CD4-positive, CD25-positive, alpha-beta regulatory T cell (primary cell): ENCODE data around the gene WNT16. TPM values are rescaled to one million over a fixed set of nuclear protein-coding genes. Genes with fewer than 3 reads are reported as not detected.
A peak's percentile ranks its signal among the peaks of the same experiment; 100 is the strongest.

Source experiments
- ATAC-seq, 2 donors: fragments of 150-1000 bp; cut with Tn5 transposase; one replicate each; pipeline ENCODE4 v1.10.0; 2021; ENCODE audit warnings: low read depth in 2 of 2, moderate number of reproducible peaks in 2 of 2, moderate library complexity in 1 of 2
- DNase-seq, 3 donors: peaks; one replicate each; pipeline versions ENCODE4 v3.0.0 to v3.0.0-alpha.2; 2012 to 2022; ENCODE audit warnings: mixed read lengths in 1 of 3
- H3K27ac ChIP-seq: one replicate; pipeline ENCODE4 v1.7.0; 2013; ENCODE audit warnings: mild to moderate bottlenecking, low read length; ENCODE audit not compliant: insufficient read depth, poor library complexity, severe bottlenecking
- H3K27me3 ChIP-seq: one replicate; pipeline ENCODE4 v1.7.0; 2013; ENCODE audit warnings: low read length; ENCODE audit not compliant: control insufficient read depth, insufficient read depth
- H3K36me3 ChIP-seq: one replicate; pipeline ENCODE4 v1.7.0; 2013; ENCODE audit warnings: mild to moderate bottlenecking, low read length, moderate library complexity; ENCODE audit not compliant: control insufficient read depth, insufficient read depth
- H3K4me1 ChIP-seq: 2 replicates; pipeline ENCODE4 v1.7.0; 2013; ENCODE audit warnings: mild to moderate bottlenecking, low read length; ENCODE audit not compliant: insufficient read depth, control insufficient read depth, poor library complexity, severe bottlenecking
- H3K4me3 ChIP-seq: one replicate; pipeline ENCODE4 v1.7.0; 2013; ENCODE audit warnings: low read depth, mild to moderate bottlenecking, low read length, moderate library complexity
- H3K9me3 ChIP-seq, 2 experiments: 1 replicate in 1 of 2; 2 replicates in 1 of 2; pipeline ENCODE4 v1.7.0; 2013; ENCODE audit warnings: low read length in 2 of 2, mild to moderate bottlenecking in 1 of 2, moderate library complexity in 1 of 2; ENCODE audit not compliant: control insufficient read depth in 2 of 2
- H3K27ac Mint-ChIP-seq, 3 donors: one replicate each; pipeline ENCODE4 v1.8.0; 2020 to 2022; ENCODE audit warnings: mild to moderate bottlenecking in 3 of 3, mixed read lengths in 3 of 3, moderate library complexity in 2 of 3
- H3K27me3 Mint-ChIP-seq: one replicate; pipeline ENCODE4 v1.8.0; 2022; ENCODE audit warnings: mild to moderate bottlenecking, mixed read lengths
- H3K36me3 Mint-ChIP-seq: one replicate; pipeline ENCODE4 v1.8.0; 2020; ENCODE audit warnings: mixed read lengths
- H3K4me1 Mint-ChIP-seq, 4 donors: one replicate each; pipeline ENCODE4 v1.8.0; 2020 to 2022; ENCODE audit warnings: mixed read lengths in 4 of 4, mild to moderate bottlenecking in 1 of 4
- H3K4me3 Mint-ChIP-seq, 4 donors: one replicate each; pipeline ENCODE4 v1.8.0; 2020 to 2022; ENCODE audit warnings: mild to moderate bottlenecking in 4 of 4, mixed read lengths in 4 of 4, moderate library complexity in 3 of 4
- H3K9me3 Mint-ChIP-seq, 7 donors: one replicate each; pipeline ENCODE4 v1.8.0; 2020 to 2022; ENCODE audit warnings: mixed read lengths in 7 of 7, mild to moderate bottlenecking in 3 of 7, moderate library complexity in 2 of 7
- polyA plus RNA-seq, 4 donors: library from polyadenylated mRNA; unstranded; fragments of 300-500 nt; fragmentation: Illumina TruSeq; gene quantifications; one replicate each; pipeline ENCODE4 v1.2.3, GENCODE V29; 2021
- total RNA-seq: library from RNA; stranded (reverse); gene quantifications from one replicate; pipeline ENCODE4 v1.2.3, GENCODE V29; 2022

The WNT16 gene
- total and polyA plus RNA-seq, 5 donors from 2014 or later: 0.09 TPM; not detected in 4

- no peak for DNase-seq
- no peaks in the 10 kb centered on the region for H3K9me3 ChIP-seq
- ATAC-seq: no peak
- H3K4me1 ChIP-seq: no peaks in the 10 kb centered on the region
- H3K4me3 ChIP-seq: no peak overlapping the region
- H3K36me3 ChIP-seq: peaks cover 24% of the 10 kb centered on the region
- H3K27ac ChIP-seq: no peak overlapping the region
- Mint-ChIP-seq H3K36me3 (peaks cover 32% of the 10 kb centered on the region), H3K4me1 (peaks cover 0 to 7% (median under 1%) of the 10 kb centered on the region in 4 donors), H3K9me3 (no peaks in the 10 kb centered on the region), H3K27me3 (no peaks in the 10 kb centered on the region), H3K27ac (no peak overlapping the region), H3K4me3 (no peak overlapping the region)
- no peaks in the 10 kb centered on the region for H3K27me3 ChIP-seq
These were observed 26.8 kb downstream of the WNT16 start for GRCh38 chr7:121355574-121355973.

GRCh38 chr7:121360564-121360963 lies 31.8 kb downstream of the WNT16 start:
- H3K27ac ChIP-seq: no peak overlapping the region
- no peak overlapping the region for H3K4me3 Mint-ChIP-seq
- peaks cover 11% of the 10 kb centered on the region for H3K36me3 ChIP-seq

GRCh38 chr7:121366852-121367431 lies 38.1 kb downstream of the WNT16 start:
- ATAC-seq: peak in 1 of 2 donors; percentile 52
- Histone ChIP-seq H3K27ac (no peak overlapping the region), H3K4me3 (no peak overlapping the region), H3K4me1 (peaks cover 6% of the 10 kb centered on the region), H3K9me3 (no peaks in the 10 kb centered on the region), H3K36me3 (peaks cover 5% of the 10 kb centered on the region), H3K27me3 (no peaks in the 10 kb centered on the region)
- peaks cover 22% of the 10 kb centered on the region for H3K36me3 Mint-ChIP-seq
- H3K9me3 Mint-ChIP-seq: no peaks in the 10 kb centered on the region
- H3K4me1 Mint-ChIP-seq: peaks cover 7 to 22% (median 12%) of the 10 kb centered on the region in 4 donors
- H3K27me3 Mint-ChIP-seq: no peaks in the 10 kb centered on the region
- DNase-seq: peak in 2 of 3 donors; percentile 56 to 59
- H3K4me3 Mint-ChIP-seq: no peak overlapping the region
- no peak overlapping the region for H3K27ac Mint-ChIP-seq

More at GRCh38 chr7:121360564-121360963, 31.8 kb downstream of the WNT16 start:
- H3K36me3 Mint-ChIP-seq: peaks cover 27% of the 10 kb centered on the region
- ATAC-seq: no peak
- H3K27me3 Mint-ChIP-seq: no peaks in the 10 kb centered on the region
- H3K4me1 ChIP-seq: no peaks in the 10 kb centered on the region
- H3K9me3 ChIP-seq: no peaks in the 10 kb centered on the region
- H3K27me3 ChIP-seq: no peaks in the 10 kb centered on the region
- H3K9me3 Mint-ChIP-seq: no peaks in the 10 kb centered on the region
- H3K4me3 ChIP-seq: no peak overlapping the region
- DNase-seq: no peak
- no peak overlapping the region for H3K27ac Mint-ChIP-seq
- H3K4me1 Mint-ChIP-seq: no peaks in the 10 kb centered on the region

- DNase-seq: no peak
- Mint-ChIP-seq H3K4me1 (peaks cover 14 to 35% (median 21%) of the 10 kb centered on the region in 4 donors), H3K27ac (peak overlapping the region; percentile 45 to 64 (median 49)), H3K36me3 (peaks cover 15% of the 10 kb centered on the region), H3K27me3 (no peaks in the 10 kb centered on the region), H3K9me3 (no peaks in the 10 kb centered on the region), H3K4me3 (no peak overlapping the region)
- Histone ChIP-seq H3K4me3 (no peak overlapping the region), H3K4me1 (peaks cover 18% of the 10 kb centered on the region), H3K27me3 (no peaks in the 10 kb centered on the region), H3K27ac (no peak overlapping the region), H3K9me3 (no peaks in the 10 kb centered on the region), H3K36me3 (no peaks in the 10 kb centered on the region)
- no peak for ATAC-seq
These were observed 40.7 kb downstream of the WNT16 start for GRCh38 chr7:121369462-121369861.

GRCh38 chr7:121371367-121371766 lies 42.6 kb downstream of the WNT16 start:
- Histone ChIP-seq H3K4me1 (peaks cover 18% of the 10 kb centered on the region), H3K4me3 (no peak overlapping the region), H3K27ac (no peak overlapping the region), H3K27me3 (no peaks in the 10 kb centered on the region), H3K9me3 (no peaks in the 10 kb centered on the region), H3K36me3 (peaks cover 3% of the 10 kb centered on the region)
- ATAC-seq (no peak), DNase-seq (no peak)
- Mint-ChIP-seq H3K9me3 (no peaks in the 10 kb centered on the region), H3K36me3 (peaks cover 14% of the 10 kb centered on the region), H3K4me3 (no peak overlapping the region), H3K4me1 (peaks cover 16 to 42% (median 24%) of the 10 kb centered on the region in 4 donors), H3K27ac (peak overlapping the region; percentile 4 to 58 (median 11)), H3K27me3 (no peaks in the 10 kb centered on the region)

GRCh38 chr7:121371883-121372282 lies 43.1 kb downstream of the WNT16 start:
- peaks cover 14% of the 10 kb centered on the region for H3K36me3 Mint-ChIP-seq
- peaks cover 18% of the 10 kb centered on the region for H3K4me1 ChIP-seq
- H3K4me3 Mint-ChIP-seq: no peak overlapping the region
- H3K36me3 ChIP-seq: peaks cover 3% of the 10 kb centered on the region
- no peak overlapping the region for H3K27ac Mint-ChIP-seq
- no peak overlapping the region for H3K4me3 ChIP-seq
- ATAC-seq: no peak
- H3K27ac ChIP-seq: no peak overlapping the region
- no peaks in the 10 kb centered on the region for H3K9me3 ChIP-seq
- H3K27me3 ChIP-seq: no peaks in the 10 kb centered on the region
- no peaks in the 10 kb centered on the region for H3K27me3 Mint-ChIP-seq
- H3K4me1 Mint-ChIP-seq: peaks cover 16 to 42% (median 24%) of the 10 kb centered on the region in 4 donors
- no peaks in the 10 kb centered on the region for H3K9me3 Mint-ChIP-seq
- DNase-seq: no peak

GRCh38 chr7:121372376-121373010 lies 43.7 kb downstream of the WNT16 start:
- Histone ChIP-seq H3K27me3 (no peaks in the 10 kb centered on the region), H3K27ac (peak overlapping the region; percentile 26), H3K36me3 (peaks cover 7% of the 10 kb centered on the region), H3K4me3 (peak overlapping the region; percentile 27), H3K9me3 (no peaks in the 10 kb centered on the region), H3K4me1 (peaks cover 18% of the 10 kb centered on the region)
- peak; percentile 26 to 60 for ATAC-seq
- Mint-ChIP-seq H3K36me3 (peaks cover 14% of the 10 kb centered on the region), H3K4me1 (peaks cover 16 to 42% (median 24%) of the 10 kb centered on the region in 4 donors), H3K27ac (peak overlapping the region; percentile 0 to 74 (median 15)), H3K4me3 (peak overlapping the region in 1 of 4 donors; percentile 3), H3K27me3 (no peaks in the 10 kb centered on the region), H3K9me3 (no peaks in the 10 kb centered on the region)
- DNase-seq: peak in 1 of 3 donors; percentile 23
